GM06990 (cell line): ENCODE data around the gene WASHC2C.
"Not testable (repeated sequence)": the region's sequence is repeated elsewhere in the genome, so short reads cannot be mapped to it uniquely, and the experiment has no call there.

Experiments used
- DNase-seq: peaks from one replicate; pipeline ENCODE4 v3.0.0-alpha.2; 2011; ENCODE audit not compliant: insufficient read length; ENCODE audit errors: extremely low read depth
- H3K27me3 ChIP-seq: replicated peaks from 2 replicates; pipeline ENCODE4 v1.6.0; 2011; ENCODE audit warnings: low read length; ENCODE audit not compliant: control insufficient read depth, insufficient read depth
- H3K36me3 ChIP-seq: 2 replicates; pipeline ENCODE4 v1.5.1; 2011; ENCODE audit warnings: low read length; ENCODE audit not compliant: control insufficient read depth, insufficient read depth
- H3K4me3 ChIP-seq: replicated peaks from 2 replicates; pipeline ENCODE4 v1.5.1; 2011; ENCODE audit warnings: low read depth, mild to moderate bottlenecking, control low read depth, low read length
- TF ChIP-seq, protein P1 (sequence below): IDR thresholded peaks from 2 replicates; pipeline ENCODE4 v1.5.1; 2011; ENCODE audit warnings: low read length, control low read depth, mild to moderate bottlenecking, inconsistent platforms; ENCODE audit not compliant: insufficient read depth, poor library complexity, severe bottlenecking

The WASHC2C gene

DNA sequence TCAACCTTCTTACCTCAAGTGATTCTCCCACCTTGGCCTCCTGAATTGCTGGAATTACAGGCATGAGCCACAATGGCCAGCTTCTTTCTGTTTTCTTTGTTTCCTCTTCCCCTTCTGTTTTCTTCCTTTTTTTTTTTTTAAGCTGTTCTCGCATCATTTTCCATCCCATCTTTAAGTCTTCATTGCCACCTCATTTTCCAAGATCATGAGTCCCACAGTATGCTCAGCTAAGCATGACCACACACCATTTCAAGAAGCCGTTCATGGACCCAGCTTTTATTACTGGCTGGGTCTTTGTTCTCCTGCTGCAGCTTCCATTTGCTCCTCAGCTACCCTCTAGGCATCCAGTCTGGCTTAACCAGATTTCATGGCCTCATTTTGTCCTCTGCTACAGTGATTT is 67.7 kb downstream of the WASHC2C start:
- not testable (repeated sequence) for DNase-seq, H3K36me3 ChIP-seq, H3K27me3 ChIP-seq, H3K4me3 ChIP-seq

DNA sequence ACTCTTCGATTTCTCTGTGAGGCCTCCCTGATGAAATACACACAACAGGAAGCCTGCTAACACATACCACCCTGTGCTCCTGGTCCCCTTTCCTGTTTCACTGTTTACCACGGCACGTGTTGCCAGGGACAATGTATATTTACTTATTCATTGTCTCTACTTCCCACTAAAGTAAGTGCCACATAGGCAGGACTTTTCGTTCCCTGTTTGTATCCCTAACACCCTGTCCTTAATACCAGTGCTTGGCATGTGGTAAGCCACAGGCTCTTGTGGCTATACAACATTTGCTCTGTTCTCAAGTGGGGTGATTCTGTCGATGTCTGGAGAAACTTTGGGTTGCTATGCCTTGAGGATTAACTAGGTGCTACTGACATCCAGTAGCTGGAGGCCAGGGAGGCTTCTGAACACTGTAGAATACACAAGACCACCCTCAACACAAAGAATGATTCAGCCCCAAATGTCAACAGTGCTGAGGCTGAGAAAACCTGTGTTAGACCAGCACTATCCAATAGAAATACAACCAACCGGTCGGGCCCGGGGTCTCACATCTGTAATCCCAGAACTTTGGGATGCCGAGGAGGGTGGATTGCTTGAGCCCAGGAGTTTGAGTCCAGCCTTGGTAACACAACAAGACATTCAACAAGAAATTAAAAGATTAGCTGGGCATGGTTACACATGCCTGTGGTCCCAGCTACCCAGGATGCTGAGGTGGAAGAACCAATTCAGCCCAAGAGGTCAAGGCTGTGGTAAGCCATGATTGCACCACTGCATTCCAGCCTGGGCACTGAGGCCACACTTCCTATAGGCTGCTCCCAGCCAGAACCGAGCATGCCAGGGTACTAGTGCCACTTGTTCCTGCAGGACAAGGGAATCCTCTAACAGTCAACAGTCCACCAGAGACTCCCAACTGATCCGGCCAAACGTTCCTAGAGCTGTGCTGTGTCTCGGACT is 76.3 kb downstream of the WASHC2C start:
- not testable (repeated sequence) for H3K4me3 ChIP-seq, H3K36me3 ChIP-seq, DNase-seq, H3K27me3 ChIP-seq

DNA sequence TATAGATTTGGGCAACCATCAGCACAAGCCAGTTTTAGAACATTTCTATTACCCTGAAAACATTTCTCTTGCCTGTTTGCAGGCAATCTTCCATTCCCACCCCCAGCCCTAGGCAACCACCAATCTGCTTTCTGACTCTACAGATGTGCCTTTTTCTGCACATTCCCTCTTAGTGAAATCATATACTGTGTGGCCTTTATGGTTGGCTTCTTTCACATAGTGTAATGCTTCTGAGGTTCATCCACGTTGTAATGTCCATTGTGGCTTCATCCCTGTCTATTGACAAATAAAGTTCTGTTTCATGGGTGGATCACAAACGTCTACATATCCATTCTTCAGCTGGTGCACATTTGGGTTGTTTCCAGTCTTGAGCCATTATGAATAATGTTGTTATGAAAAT is 77.9 kb downstream of the WASHC2C start:
- DNase-seq, H3K4me3 ChIP-seq, H3K36me3 ChIP-seq, H3K27me3 ChIP-seq: not testable (repeated sequence)

DNA sequence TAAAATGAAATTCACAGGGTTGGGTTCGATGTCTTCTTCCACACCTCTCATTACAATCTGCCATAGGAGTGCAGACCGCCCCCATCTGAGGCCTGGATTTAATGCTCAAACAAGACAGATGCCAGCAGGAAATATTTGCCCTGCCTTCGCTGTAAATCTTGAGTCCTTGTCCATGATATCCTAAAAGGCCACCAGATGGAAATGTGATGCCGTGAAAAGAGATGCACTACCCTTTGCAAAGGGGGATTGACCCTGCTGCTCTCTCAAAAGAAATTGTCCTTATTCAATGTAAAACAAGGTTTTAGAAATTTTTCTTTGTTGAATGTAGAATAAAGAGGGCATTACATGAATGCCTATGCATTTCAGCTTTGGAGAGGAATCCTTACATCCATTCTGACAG is 82.8 kb downstream of the WASHC2C start:
- no peak for DNase-seq
- TF ChIP-seq, protein P1, sequence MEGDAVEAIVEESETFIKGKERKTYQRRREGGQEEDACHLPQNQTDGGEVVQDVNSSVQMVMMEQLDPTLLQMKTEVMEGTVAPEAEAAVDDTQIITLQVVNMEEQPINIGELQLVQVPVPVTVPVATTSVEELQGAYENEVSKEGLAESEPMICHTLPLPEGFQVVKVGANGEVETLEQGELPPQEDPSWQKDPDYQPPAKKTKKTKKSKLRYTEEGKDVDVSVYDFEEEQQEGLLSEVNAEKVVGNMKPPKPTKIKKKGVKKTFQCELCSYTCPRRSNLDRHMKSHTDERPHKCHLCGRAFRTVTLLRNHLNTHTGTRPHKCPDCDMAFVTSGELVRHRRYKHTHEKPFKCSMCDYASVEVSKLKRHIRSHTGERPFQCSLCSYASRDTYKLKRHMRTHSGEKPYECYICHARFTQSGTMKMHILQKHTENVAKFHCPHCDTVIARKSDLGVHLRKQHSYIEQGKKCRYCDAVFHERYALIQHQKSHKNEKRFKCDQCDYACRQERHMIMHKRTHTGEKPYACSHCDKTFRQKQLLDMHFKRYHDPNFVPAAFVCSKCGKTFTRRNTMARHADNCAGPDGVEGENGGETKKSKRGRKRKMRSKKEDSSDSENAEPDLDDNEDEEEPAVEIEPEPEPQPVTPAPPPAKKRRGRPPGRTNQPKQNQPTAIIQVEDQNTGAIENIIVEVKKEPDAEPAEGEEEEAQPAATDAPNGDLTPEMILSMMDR = no peak

DNA sequence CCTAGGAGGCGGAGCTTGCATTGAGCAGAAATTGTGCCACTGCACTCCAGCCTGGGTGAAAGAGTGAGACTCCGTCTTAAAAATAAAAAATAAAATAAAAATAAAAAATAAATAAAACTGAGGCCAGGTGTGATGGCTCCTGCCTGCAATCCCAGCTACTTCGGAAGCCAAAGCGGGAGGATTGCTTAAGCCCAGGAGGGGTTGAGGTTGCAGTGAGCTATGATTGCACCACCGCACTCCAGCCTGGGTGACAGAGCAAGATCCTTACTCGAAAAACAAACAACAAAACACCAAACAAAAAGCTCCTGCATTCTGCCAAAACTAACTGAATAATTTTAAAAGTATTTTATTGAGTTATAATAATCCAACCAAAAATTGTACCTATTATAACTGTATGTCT is 84.0 kb downstream of the WASHC2C start:
- DNase-seq = no peak

More for the DNA sequence above, 82.8 kb downstream of the WASHC2C start:
- no peaks in the 10 kb centered on the region for H3K27me3 ChIP-seq
- no peaks in the 10 kb centered on the region for H3K36me3 ChIP-seq
- no peak overlapping the region for H3K4me3 ChIP-seq

DNA sequence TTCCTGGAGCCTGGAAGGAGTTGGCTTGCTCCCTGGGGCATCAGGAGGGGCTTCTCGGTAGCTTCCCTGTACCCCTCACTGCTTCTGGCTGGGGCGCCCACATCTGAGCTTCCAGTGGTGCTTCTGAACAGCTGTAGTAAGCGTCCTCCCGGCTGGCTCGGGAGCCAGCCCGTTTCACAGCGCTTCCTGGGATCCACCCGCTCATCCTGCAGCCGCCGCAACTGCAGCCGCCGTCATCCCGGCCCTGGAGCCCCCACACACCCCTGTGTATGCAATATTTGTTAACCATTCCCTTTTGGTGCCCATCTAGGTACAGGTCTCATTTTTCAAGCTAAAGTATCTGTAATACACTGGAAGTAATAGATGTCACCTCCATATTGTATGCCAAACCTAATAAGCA is 85.9 kb downstream of the WASHC2C start:
- not testable (repeated sequence) for H3K36me3 ChIP-seq, DNase-seq, H3K27me3 ChIP-seq, H3K4me3 ChIP-seq

More for the DNA sequence above, 84.0 kb downstream of the WASHC2C start:
- no peaks in the 10 kb centered on the region for H3K36me3 ChIP-seq
- TF ChIP-seq, protein P1 = no peak
- no peak overlapping the region for H3K4me3 ChIP-seq
- no peaks in the 10 kb centered on the region for H3K27me3 ChIP-seq

DNA sequence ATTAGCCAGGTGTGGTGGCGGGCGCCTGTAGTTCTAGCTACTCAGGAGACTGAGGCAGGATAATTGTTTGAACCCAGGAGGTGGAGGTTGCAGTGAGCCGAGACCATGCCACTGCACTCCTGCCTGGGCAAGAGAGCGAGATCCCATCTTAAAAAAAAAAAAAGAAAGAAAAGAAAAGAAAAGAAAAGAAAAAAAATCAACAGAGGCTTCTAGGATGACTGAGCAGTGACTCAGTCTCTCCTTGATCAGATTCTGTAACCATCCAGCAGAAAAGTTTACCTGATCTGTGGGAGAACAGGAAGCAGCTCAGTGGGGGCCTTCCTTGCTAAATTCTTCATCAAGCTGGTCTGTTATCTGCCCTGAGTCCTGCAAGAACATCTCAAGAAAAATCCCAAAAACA is 87.1 kb downstream of the WASHC2C start:
- DNase-seq, H3K4me3 ChIP-seq, H3K27me3 ChIP-seq, H3K36me3 ChIP-seq: not testable (repeated sequence)

DNA sequence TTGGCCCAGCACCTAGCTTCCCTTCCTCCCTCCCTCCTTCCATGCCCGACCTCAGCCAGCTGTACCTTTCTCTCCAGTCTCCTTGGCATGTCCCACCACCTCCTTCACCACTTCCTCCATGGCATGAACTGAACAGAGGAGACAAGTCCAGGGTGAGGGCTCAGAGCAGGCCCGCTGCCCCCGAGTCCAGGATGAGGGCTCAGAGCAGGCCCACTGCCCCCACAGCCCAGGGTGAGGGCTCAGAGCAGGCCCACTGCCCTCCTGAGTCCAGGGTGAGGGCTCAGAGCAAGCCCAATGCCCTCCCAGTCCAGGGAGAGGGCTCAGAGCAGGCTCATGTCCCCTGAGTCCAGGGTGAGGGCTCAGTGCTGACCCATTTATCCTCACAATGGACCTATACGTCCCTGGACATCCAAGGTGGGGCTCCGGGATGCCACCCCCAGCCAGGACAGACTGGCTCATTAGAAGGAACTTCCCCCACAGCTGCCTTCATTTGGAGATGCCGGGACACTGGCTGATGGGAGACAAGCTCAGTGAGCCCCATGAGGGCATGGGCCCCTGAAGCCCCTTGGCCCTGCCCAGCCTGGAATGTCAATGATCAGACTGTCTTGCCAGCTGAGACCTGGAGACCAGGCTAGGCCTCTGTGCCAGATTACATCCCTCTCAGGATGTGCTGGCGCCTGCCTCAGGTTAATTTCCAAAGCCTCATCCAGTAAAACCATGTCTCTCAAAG is 90.2 kb downstream of the WASHC2C start:
- H3K27me3 ChIP-seq = no peaks in the 10 kb centered on the region
- no peaks in the 10 kb centered on the region for H3K36me3 ChIP-seq
- TF ChIP-seq, protein P1 = no peak
- no peak overlapping the region for H3K4me3 ChIP-seq
- DNase-seq = no peak
